HEK293 (cell line): ENCODE results near the gene PTP4A1.

ENCODE experiments used
- CTCF ChIA-PET: fragments of 350-600 bp; formaldehyde crosslinking; extraction: SDS; loops from one replicate; lab custom pipeline; 2021; ENCODE audit warnings: antibody characterized with exemption; lab: Yijun Ruan, JAX
- POLR2A ChIA-PET: fragments of 300-600 bp; formaldehyde crosslinking; extraction: SDS; loops from one replicate; lab custom pipeline; 2020; ENCODE audit warnings: antibody characterized with exemption, inconsistent platforms; lab: Yijun Ruan, JAX
- H3K27ac ChIP-seq: fragments of 200-500 bp; sonication (Bioruptor generic); 2 replicates; pipeline ENCODE4 v1.5.1; 2014; ENCODE audit warnings: low read depth, low read length, control low read depth, inconsistent platforms; ENCODE audit errors: extremely low read depth
- H3K36me3 ChIP-seq, 2 experiments: fragments of 200-500 bp in 1 of 2; sonication (Bioruptor generic) in 1 of 2; 1 replicate in 1 of 2; 2 replicates in 1 of 2; pipeline ENCODE4 v1.5.1; 2014 to 2017; ENCODE audit warnings: inconsistent platforms in 2 of 2, low read length in 2 of 2; ENCODE audit not compliant: control insufficient read depth in 2 of 2, insufficient read depth in 1 of 2
- H3K4me1 ChIP-seq: fragments of 200-500 bp; sonication (Bioruptor generic); 2 replicates; pipeline ENCODE4 v1.5.1; 2014; ENCODE audit warnings: mild to moderate bottlenecking, low read length, inconsistent platforms; ENCODE audit not compliant: control insufficient read depth, insufficient read depth
- H3K4me3 ChIP-seq: 2 replicates; pipeline ENCODE4 v1.5.1; 2011; ENCODE audit warnings: low read depth, mild to moderate bottlenecking, control low read depth, low read length, moderate library complexity
- H3K9me3 ChIP-seq: fragments of 200-500 bp; sonication (Bioruptor generic); 2 replicates; pipeline ENCODE4 v1.5.1; 2014; ENCODE audit warnings: low read depth, low read length, inconsistent platforms; ENCODE audit not compliant: control insufficient read depth, insufficient read depth
- SP2 ChIP-seq: fragments of 450-650 bp; formaldehyde crosslinking; IDR thresholded peaks from 2 replicates; pipeline ENCODE4 v1.5.1; 2016; ENCODE audit warnings: missing biosample characterization, missing genetic modification characterization
- YY1 ChIP-seq: fragments of 450-650 bp; formaldehyde crosslinking; IDR thresholded peaks from 2 replicates; pipeline ENCODE4 v1.5.1; 2018; ENCODE audit warnings: missing biosample characterization, missing genetic modification characterization
- ZFHX2 ChIP-seq: fragments of 450-650 bp; formaldehyde crosslinking; conservative IDR thresholded peaks from 2 replicates; pipeline ENCODE4 v1.5.1; 2016; ENCODE audit warnings: missing biosample characterization, missing genetic modification characterization
- ZNF2 ChIP-seq: fragments of 450-650 bp; formaldehyde crosslinking; IDR thresholded peaks from 2 replicates; pipeline ENCODE4 v1.5.1; 2016; ENCODE audit warnings: missing biosample characterization, missing genetic modification characterization
- ZNF211 ChIP-seq: fragments of 450-650 bp; formaldehyde crosslinking; IDR thresholded peaks from 2 replicates; pipeline ENCODE4 v1.5.1; 2016; ENCODE audit warnings: low read depth, missing biosample characterization, missing genetic modification characterization
- ZNF24 ChIP-seq: fragments of 450-650 bp; formaldehyde crosslinking; IDR thresholded peaks from 2 replicates; pipeline ENCODE4 v1.5.1; 2016; ENCODE audit warnings: missing biosample characterization, missing genetic modification characterization
- ZNF670 ChIP-seq: fragments of 450-650 bp; formaldehyde crosslinking; IDR thresholded peaks from 2 replicates; pipeline ENCODE4 v1.5.1; 2016; ENCODE audit warnings: missing biosample characterization, missing genetic modification characterization, low read depth
- ZNF76 ChIP-seq: fragments of 450-650 bp; formaldehyde crosslinking; IDR thresholded peaks from 2 replicates; pipeline ENCODE4; 2016; ENCODE audit warnings: low read depth, missing biosample characterization, missing genetic modification characterization, borderline replicate concordance
- ZSCAN23 ChIP-seq: fragments of 450-650 bp; formaldehyde crosslinking; IDR thresholded peaks from 2 replicates; pipeline ENCODE4 v1.5.1; 2016; ENCODE audit warnings: missing biosample characterization, missing genetic modification characterization
- ZXDB ChIP-seq: fragments of 450-650 bp; formaldehyde crosslinking; IDR thresholded peaks from 2 replicates; pipeline ENCODE4 v1.5.1; 2016; ENCODE audit warnings: missing biosample characterization, missing genetic modification characterization
- TF ChIP-seq, protein P1 (sequence below): fragments of 450-650 bp; formaldehyde crosslinking; IDR thresholded peaks from 2 replicates; pipeline ENCODE4 v1.5.1; 2016; ENCODE audit warnings: missing biosample characterization, missing genetic modification characterization
- TF ChIP-seq, protein P2 (sequence below): fragments of 450-650 bp; formaldehyde crosslinking; conservative IDR thresholded peaks from 2 replicates; pipeline ENCODE4 v1.5.1; 2016; ENCODE audit warnings: low read depth, missing biosample characterization, missing genetic modification characterization
- TF ChIP-seq, protein P3 (sequence below): fragments of 450-650 bp; formaldehyde crosslinking; IDR thresholded peaks from 2 replicates; pipeline ENCODE4 v1.5.1; 2017; ENCODE audit warnings: missing biosample characterization, missing genetic modification characterization
- TF ChIP-seq, protein P4 (sequence below): fragments of 450-650 bp; formaldehyde crosslinking; IDR thresholded peaks from 2 replicates; pipeline ENCODE4 v1.5.1; 2017; ENCODE audit warnings: missing biosample characterization, missing genetic modification characterization

The PTP4A1 gene

DNA sequence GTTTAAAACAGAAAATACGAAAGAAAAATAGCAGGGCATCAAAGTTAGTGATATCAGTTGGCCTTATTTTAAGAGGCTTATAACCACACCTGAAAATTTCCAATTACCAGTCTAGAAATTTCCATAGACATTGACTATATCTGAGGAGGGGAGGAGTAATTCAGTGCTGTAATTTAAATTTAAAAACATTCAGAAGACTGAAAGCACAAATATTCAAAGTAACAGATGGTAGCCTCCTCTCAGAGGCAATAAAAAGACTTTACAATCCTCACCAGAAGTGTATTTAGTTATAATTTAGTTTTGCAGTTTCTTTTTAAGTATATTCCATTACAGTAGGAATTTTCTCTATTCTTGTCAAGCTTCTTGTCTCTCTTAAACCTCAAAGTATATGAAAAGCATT lies 18.4 kb upstream of the PTP4A1 start:
- Histone ChIP-seq H3K4me1 (no peaks in the 10 kb centered on the region), H3K27ac (no peak overlapping the region), H3K4me3 (no peak overlapping the region), H3K36me3 (no peaks in the 10 kb centered on the region), H3K9me3 (no peaks in the 10 kb centered on the region)
- no peak for TF ChIP-seq ZNF211 (tag by site-specific recombination)
- CTCF ChIA-PET = interaction anchor here (0.6 to 1.1 kb wide), 2 partner anchors 10 to 31 kb away, joined by 3 read pairs; no protein-coding TSS in a partner anchor
- POLR2A ChIA-PET = no interaction called here

DNA sequence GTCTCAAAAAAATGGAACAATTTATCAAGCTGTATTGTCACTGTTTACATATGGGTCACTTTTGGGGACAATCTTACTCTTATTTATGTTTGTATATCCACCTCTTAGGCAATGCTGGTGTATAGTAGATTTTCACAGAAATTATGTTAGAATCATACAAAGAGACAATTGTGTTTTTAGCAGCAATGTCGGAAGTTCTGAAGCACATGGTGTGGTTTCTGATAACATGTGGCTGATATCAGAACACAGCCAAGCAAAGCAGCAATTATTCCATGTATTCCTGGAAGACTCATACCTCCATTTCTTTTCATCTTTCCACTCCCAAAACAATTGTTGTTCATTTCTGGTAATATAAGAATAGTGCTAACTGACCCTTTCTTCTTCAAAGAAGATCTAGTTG lies 17.5 kb upstream of the PTP4A1 start:
- Histone ChIP-seq H3K4me3 (no peak overlapping the region), H3K27ac (no peak overlapping the region), H3K4me1 (no peaks in the 10 kb centered on the region), H3K9me3 (no peaks in the 10 kb centered on the region), H3K36me3 (no peaks in the 10 kb centered on the region)
- POLR2A ChIA-PET = no interaction called here
- TF ChIP-seq ZNF76 (tag by site-specific recombination) (no peak), ZFHX2 (tag by site-specific recombination) (no peak), SP2 (tag by site-specific recombination) (no peak), ZNF24 (tag by site-specific recombination) (no peak)
- CTCF ChIA-PET = interaction anchor here (1.1 kb wide), 1 partner anchor 9 kb away, joined by 3 read pairs; no protein-coding TSS in a partner anchor

DNA sequence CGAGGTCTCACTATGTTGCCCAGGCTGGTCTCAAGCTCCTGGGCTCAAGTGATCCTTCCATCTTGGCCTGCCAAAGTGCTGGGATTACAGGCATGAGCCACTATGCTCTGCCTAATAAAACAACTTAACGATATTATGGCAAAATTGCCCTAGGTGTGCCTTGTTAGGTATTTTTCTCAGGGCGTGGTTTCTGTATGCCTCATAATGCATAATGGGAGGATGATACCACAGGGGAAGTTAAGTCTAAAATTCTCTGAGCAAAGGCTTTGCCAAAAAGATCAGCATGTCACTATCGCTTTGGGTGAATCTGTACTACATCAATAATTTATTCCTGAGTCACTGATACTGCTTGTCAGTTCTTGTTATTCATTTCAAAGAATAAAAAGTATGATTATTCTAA lies 15.9 kb upstream of the PTP4A1 start:
- CTCF ChIA-PET = interaction anchor here (1.2 kb wide), 1 partner anchor 9 kb away, joined by 5 read pairs; no protein-coding TSS in a partner anchor
- Histone ChIP-seq H3K4me3 (no peak overlapping the region), H3K4me1 (no peaks in the 10 kb centered on the region), H3K9me3 (no peaks in the 10 kb centered on the region), H3K36me3 (no peaks in the 10 kb centered on the region), H3K27ac (no peak overlapping the region)
- no peak for TF ChIP-seq ZSCAN23 (tag by site-specific recombination)
- TF ChIP-seq ZNF670 (tag by site-specific recombination) = no peak
- TF ChIP-seq ZXDB (tag by site-specific recombination) = no peak
- TF ChIP-seq YY1 = no peak
- POLR2A ChIA-PET = no interaction called here

DNA sequence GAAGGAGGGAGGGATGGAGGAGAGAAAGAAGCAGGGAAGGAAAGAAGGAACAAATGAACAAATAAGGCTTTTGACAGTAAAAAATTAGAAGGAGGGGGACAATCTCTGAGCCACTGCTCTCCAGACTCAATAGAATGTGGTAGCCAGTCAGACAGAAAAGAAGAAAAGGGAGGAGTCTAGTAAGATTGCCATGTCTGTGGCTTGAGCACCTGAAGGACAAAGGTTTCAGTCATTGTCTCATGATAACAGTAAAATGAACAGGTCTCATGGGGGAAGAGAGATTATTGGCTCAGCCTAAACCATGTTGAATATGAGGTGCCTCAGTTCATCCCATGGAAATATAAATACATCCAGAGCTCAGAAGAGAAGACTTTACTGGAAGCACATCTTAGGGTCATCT lies 14.0 kb upstream of the PTP4A1 start:
- CTCF ChIA-PET = no interaction called here
- TF ChIP-seq, protein P1, sequence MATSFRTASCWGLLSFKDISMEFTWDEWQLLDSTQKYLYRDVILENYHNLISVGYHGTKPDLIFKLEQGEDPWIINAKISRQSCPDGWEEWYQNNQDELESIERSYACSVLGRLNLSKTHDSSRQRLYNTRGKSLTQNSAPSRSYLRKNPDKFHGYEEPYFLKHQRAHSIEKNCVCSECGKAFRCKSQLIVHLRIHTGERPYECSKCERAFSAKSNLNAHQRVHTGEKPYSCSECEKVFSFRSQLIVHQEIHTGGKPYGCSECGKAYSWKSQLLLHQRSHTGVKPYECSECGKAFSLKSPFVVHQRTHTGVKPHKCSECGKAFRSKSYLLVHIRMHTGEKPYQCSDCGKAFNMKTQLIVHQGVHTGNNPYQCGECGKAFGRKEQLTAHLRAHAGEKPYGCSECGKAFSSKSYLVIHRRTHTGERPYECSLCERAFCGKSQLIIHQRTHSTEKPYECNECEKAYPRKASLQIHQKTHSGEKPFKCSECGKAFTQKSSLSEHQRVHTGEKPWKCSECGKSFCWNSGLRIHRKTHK (tag by site-specific recombination) = no peak
- TF ChIP-seq ZNF2 = no peak
- Histone ChIP-seq H3K4me1 (no peaks in the 10 kb centered on the region), H3K9me3 (no peaks in the 10 kb centered on the region), H3K36me3 (no peaks in the 10 kb centered on the region), H3K27ac (no peak overlapping the region), H3K4me3 (no peak overlapping the region)
- POLR2A ChIA-PET = no interaction called here

DNA sequence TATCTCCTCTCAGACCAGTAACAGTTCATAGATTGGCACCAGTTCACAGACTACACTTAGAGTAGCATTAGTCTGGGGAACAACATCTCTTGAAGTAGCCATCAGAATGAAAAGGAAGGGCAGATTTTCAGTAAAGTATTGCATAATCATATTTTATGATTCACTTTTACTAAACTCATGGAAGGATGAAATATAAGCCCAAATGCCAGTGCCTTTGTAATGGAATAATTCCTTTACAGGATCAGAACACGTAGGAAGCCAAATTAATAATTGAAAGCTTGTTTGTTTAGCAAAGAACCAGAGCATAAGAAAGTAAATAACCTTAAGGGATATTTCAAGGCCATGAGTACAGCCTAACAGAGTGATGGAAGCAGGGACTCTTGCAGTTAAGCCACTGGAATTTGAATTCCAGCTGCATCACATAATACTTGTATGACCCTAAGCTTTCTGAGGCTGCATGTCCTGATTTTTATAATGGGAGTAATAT lies 11.4 kb upstream of the PTP4A1 start:
- ChIA-PET CTCF (no interaction called here), POLR2A (interaction anchor here (1.4 kb wide), 1 partner anchor 74 kb away, joined by 3 read pairs; the partner anchor contains the start of gene PHF3)
- no peak overlapping the region for H3K4me3 ChIP-seq
- no peaks in the 10 kb centered on the region for H3K4me1 ChIP-seq
- no peaks in the 10 kb centered on the region for H3K9me3 ChIP-seq
- H3K36me3 ChIP-seq = no peaks in the 10 kb centered on the region
- H3K27ac ChIP-seq = no peak overlapping the region
- TF ChIP-seq, protein P2, sequence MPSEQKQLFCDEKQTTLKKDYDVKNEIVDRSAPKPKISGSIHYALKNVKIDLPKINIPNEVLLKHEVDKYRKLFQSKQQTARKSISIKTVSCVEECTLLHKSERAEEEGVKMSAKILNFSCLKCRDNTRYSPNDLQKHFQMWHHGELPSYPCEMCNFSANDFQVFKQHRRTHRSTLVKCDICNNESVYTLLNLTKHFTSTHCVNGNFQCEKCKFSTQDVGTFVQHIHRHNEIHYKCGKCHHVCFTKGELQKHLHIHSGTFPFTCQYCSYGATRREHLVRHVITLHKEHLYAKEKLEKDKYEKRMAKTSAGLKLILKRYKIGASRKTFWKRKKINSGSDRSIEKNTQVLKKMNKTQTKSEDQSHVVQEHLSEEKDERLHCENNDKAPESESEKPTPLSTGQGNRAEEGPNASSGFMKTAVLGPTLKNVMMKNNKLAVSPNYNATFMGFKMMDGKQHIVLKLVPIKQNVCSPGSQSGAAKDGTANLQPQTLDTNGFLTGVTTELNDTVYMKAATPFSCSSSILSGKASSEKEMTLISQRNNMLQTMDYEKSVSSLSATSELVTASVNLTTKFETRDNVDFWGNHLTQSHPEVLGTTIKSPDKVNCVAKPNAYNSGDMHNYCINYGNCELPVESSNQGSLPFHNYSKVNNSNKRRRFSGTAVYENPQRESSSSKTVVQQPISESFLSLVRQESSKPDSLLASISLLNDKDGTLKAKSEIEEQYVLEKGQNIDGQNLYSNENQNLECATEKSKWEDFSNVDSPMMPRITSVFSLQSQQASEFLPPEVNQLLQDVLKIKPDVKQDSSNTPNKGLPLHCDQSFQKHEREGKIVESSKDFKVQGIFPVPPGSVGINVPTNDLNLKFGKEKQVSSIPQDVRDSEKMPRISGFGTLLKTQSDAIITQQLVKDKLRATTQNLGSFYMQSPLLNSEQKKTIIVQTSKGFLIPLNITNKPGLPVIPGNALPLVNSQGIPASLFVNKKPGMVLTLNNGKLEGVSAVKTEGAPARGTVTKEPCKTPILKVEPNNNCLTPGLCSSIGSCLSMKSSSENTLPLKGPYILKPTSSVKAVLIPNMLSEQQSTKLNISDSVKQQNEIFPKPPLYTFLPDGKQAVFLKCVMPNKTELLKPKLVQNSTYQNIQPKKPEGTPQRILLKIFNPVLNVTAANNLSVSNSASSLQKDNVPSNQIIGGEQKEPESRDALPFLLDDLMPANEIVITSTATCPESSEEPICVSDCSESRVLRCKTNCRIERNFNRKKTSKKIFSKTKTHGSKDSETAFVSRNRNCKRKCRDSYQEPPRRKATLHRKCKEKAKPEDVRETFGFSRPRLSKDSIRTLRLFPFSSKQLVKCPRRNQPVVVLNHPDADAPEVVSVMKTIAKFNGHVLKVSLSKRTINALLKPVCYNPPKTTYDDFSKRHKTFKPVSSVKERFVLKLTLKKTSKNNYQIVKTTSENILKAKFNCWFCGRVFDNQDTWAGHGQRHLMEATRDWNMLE (tag by site-specific recombination) = no peak
- TF ChIP-seq, protein P3, sequence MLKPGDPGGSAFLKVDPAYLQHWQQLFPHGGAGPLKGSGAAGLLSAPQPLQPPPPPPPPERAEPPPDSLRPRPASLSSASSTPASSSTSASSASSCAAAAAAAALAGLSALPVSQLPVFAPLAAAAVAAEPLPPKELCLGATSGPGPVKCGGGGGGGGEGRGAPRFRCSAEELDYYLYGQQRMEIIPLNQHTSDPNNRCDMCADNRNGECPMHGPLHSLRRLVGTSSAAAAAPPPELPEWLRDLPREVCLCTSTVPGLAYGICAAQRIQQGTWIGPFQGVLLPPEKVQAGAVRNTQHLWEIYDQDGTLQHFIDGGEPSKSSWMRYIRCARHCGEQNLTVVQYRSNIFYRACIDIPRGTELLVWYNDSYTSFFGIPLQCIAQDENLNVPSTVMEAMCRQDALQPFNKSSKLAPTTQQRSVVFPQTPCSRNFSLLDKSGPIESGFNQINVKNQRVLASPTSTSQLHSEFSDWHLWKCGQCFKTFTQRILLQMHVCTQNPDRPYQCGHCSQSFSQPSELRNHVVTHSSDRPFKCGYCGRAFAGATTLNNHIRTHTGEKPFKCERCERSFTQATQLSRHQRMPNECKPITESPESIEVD (tag by site-specific recombination) = no peak
- TF ChIP-seq, protein P4, sequence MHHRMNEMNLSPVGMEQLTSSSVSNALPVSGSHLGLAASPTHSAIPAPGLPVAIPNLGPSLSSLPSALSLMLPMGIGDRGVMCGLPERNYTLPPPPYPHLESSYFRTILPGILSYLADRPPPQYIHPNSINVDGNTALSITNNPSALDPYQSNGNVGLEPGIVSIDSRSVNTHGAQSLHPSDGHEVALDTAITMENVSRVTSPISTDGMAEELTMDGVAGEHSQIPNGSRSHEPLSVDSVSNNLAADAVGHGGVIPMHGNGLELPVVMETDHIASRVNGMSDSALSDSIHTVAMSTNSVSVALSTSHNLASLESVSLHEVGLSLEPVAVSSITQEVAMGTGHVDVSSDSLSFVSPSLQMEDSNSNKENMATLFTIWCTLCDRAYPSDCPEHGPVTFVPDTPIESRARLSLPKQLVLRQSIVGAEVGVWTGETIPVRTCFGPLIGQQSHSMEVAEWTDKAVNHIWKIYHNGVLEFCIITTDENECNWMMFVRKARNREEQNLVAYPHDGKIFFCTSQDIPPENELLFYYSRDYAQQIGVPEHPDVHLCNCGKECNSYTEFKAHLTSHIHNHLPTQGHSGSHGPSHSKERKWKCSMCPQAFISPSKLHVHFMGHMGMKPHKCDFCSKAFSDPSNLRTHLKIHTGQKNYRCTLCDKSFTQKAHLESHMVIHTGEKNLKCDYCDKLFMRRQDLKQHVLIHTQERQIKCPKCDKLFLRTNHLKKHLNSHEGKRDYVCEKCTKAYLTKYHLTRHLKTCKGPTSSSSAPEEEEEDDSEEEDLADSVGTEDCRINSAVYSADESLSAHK (tag by site-specific recombination) = no peak
